ENCODE data around the gene NPAS1. TPM values are rescaled to one million over a fixed set of nuclear protein-coding genes. Genes with fewer than 3 reads are reported as not detected.
A peak's percentile ranks its signal among the peaks of the same experiment; 100 is the strongest.
"Not testable (repeated sequence)": the region's sequence is repeated elsewhere in the genome, so short reads cannot be mapped to it uniquely, and the experiment has no call there.

NPAS1 gene
- total RNA-seq, 1 donor from 2014 or later: 0.99 TPM

DNA sequence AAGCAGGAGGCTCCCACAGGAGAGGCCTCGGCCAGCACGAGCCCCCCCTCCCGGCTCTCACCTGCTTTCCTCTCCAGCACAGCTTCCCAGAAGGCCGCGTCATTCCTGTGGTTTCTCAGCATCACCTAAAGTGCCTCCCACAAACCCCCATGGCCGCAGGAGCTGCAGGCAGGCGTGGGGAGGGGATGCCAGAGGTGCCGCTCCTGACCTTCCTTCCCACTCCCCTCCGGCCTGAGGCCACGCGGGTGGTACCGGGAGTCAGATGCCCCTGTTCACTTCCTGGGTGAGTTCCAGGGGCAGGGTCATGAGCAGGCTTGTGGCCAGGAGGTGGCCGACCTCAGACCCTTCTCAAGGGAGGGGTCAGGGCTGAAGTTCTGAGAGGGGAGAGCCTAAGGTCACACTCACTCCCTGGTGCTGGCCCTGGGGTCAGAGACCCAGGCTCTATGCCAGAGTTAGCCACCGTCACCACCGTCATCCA, 14.4 kb upstream of the NPAS1 start:
- no peak for TF ChIP-seq CTCF (IDR thresholded peaks at IDR 0.05)
- H3K9me3 Mint-ChIP-seq (ENCODE audit: unreplicated experiment): no peaks in the 10 kb centered on the region
- no peak overlapping the region for H3K4me3 Mint-ChIP-seq (ENCODE audit: unreplicated experiment)
- DNase-seq (ENCODE audit: extremely low spot score, unreplicated experiment): no peak
- no peaks in the 10 kb centered on the region for H3K4me1 Mint-ChIP-seq (ENCODE audit: unreplicated experiment)
- peaks cover 11% of the 10 kb centered on the region for H3K36me3 Mint-ChIP-seq (ENCODE audit: unreplicated experiment)
- H3K27ac Mint-ChIP-seq (ENCODE audit: unreplicated experiment): no peak overlapping the region
- H3K27me3 Mint-ChIP-seq (ENCODE audit: unreplicated experiment): no peaks in the 10 kb centered on the region

- Mint-ChIP-seq H3K4me1 (ENCODE audit: unreplicated experiment) (no peaks in the 10 kb centered on the region), H3K36me3 (ENCODE audit: unreplicated experiment) (peaks cover 8% of the 10 kb centered on the region), H3K4me3 (ENCODE audit: unreplicated experiment) (no peak overlapping the region), H3K27ac (ENCODE audit: unreplicated experiment) (peak overlapping the region; percentile 6), H3K9me3 (ENCODE audit: unreplicated experiment) (no peaks in the 10 kb centered on the region), H3K27me3 (ENCODE audit: unreplicated experiment) (no peaks in the 10 kb centered on the region)
- TF ChIP-seq CTCF (IDR thresholded peaks at IDR 0.05): no peak
- DNase-seq (ENCODE audit: extremely low spot score, unreplicated experiment): no peak
Observed at GRCh38 chr19:47005873-47006272, 13.8 kb upstream of the NPAS1 start.

- peaks cover 4% of the 10 kb centered on the region for H3K36me3 Mint-ChIP-seq (ENCODE audit: unreplicated experiment)
- no peak for DNase-seq (ENCODE audit: extremely low spot score, unreplicated experiment)
- no peak overlapping the region for H3K4me3 Mint-ChIP-seq (ENCODE audit: unreplicated experiment)
- no peak overlapping the region for H3K27ac Mint-ChIP-seq (ENCODE audit: unreplicated experiment)
- no peak for TF ChIP-seq CTCF (IDR thresholded peaks at IDR 0.05)
- H3K27me3 Mint-ChIP-seq (ENCODE audit: unreplicated experiment): no peaks in the 10 kb centered on the region
- H3K9me3 Mint-ChIP-seq (ENCODE audit: unreplicated experiment): no peaks in the 10 kb centered on the region
- H3K4me1 Mint-ChIP-seq (ENCODE audit: unreplicated experiment): no peaks in the 10 kb centered on the region
Observed at GRCh38 chr19:47006496-47006895, 13.1 kb upstream of the NPAS1 start.

- H3K27me3 Mint-ChIP-seq (ENCODE audit: unreplicated experiment); DNase-seq (ENCODE audit: extremely low spot score, unreplicated experiment); H3K4me3 Mint-ChIP-seq (ENCODE audit: unreplicated experiment); H3K4me1 Mint-ChIP-seq (ENCODE audit: unreplicated experiment); H3K27ac Mint-ChIP-seq (ENCODE audit: unreplicated experiment); H3K9me3 Mint-ChIP-seq (ENCODE audit: unreplicated experiment); H3K36me3 Mint-ChIP-seq (ENCODE audit: unreplicated experiment): not testable (repeated sequence)
Observed at GRCh38 chr19:47010549-47010948, 9.1 kb upstream of the NPAS1 start.

DNA sequence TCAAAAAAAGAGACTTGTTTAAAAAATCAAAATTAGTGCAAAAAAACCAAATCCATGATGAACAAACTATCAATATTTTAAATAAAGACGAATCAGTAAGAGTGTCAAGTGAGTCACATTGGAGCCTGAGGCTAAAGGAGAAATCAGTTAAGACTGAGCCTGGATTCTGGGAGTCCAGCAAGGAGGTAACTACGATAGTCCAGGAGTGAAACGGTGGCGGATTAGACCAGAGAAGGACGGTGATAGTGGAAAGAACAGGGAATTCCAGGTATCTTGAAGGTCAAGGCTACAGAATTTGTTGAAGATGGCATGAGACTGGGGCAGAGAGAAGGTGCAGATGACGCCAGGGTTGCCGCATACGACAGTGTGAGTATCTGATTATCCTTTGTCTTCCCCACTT, 7.0 kb upstream of the NPAS1 start:
- H3K36me3 Mint-ChIP-seq (ENCODE audit: unreplicated experiment): no peaks in the 10 kb centered on the region
- no peak overlapping the region for H3K27ac Mint-ChIP-seq (ENCODE audit: unreplicated experiment)
- no peaks in the 10 kb centered on the region for H3K27me3 Mint-ChIP-seq (ENCODE audit: unreplicated experiment)
- no peak for DNase-seq (ENCODE audit: extremely low spot score, unreplicated experiment)
- H3K4me3 Mint-ChIP-seq (ENCODE audit: unreplicated experiment): no peak overlapping the region
- peaks cover 9% of the 10 kb centered on the region for H3K4me1 Mint-ChIP-seq (ENCODE audit: unreplicated experiment)
- TF ChIP-seq CTCF (IDR thresholded peaks at IDR 0.05): no peak
- H3K9me3 Mint-ChIP-seq (ENCODE audit: unreplicated experiment): no peaks in the 10 kb centered on the region

DNA sequence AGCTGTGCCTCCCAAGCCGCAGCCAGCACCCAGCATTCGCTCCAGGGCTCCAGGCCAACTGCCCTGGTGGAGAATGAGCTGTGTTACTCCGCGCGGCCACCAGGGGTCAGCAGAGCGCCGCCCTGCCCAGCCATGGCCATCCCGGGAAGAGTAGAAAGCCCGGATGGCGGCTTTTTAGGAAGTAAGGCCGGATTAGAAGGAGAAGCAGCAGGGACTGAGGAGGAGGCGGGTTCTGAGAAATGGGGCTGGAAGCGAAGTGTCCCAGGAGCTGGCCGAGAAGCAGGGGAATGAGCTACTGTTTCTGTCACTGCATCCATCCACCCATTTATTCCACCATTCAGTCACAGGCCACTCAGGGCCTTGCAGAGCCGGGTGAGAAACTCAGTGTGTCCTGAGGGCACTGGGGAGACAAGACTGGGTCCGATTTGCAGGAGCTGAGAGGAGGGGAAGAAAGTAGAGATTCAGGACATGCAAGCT, 6.6 kb upstream of the NPAS1 start:
- Mint-ChIP-seq H3K9me3 (ENCODE audit: unreplicated experiment) (no peaks in the 10 kb centered on the region), H3K27me3 (ENCODE audit: unreplicated experiment) (no peaks in the 10 kb centered on the region), H3K4me1 (ENCODE audit: unreplicated experiment) (peaks cover 9% of the 10 kb centered on the region), H3K36me3 (ENCODE audit: unreplicated experiment) (no peaks in the 10 kb centered on the region), H3K4me3 (ENCODE audit: unreplicated experiment) (no peak overlapping the region), H3K27ac (ENCODE audit: unreplicated experiment) (no peak overlapping the region)
- peak; percentile 93 for DNase-seq (ENCODE audit: extremely low spot score, unreplicated experiment)
- peak; percentile 99 for TF ChIP-seq CTCF (IDR thresholded peaks at IDR 0.05)
